Esophagus squamous epithelium (tissue), 4 donors: Measurements from ENCODE around the gene FRMD5.

Experiments
- CTCF ChIP-seq, 6 experiments: fragments of 450-650 bp in 4 of 6; fragments of 200-600 bp in 2 of 6; sonication (generic) in 2 of 6; IDR thresholded peaks; one replicate each; pipeline ENCODE4 v1.5.1; 2016 to 2019; ENCODE audit warnings: antibody characterized with exemption in 6 of 6, mild to moderate bottlenecking in 4 of 6, moderate library complexity in 4 of 6
- POLR2A ChIP-seq, 4 donors: fragments of 450-650 bp; IDR thresholded peaks; one replicate each; pipeline ENCODE4 v1.6.1; 2017; ENCODE audit warnings: antibody characterized with exemption in 4 of 4, mild to moderate bottlenecking in 4 of 4, moderate library complexity in 3 of 4

- TF ChIP-seq CTCF (IDR thresholded peaks at IDR 0.05) (no peak), POLR2A (IDR thresholded peaks at IDR 0.05) (no peak)
Measured at GRCh38 chr15:43927203-43927602, 267.9 kb downstream of the FRMD5 start.
